ENCODE data around the gene KIF18B. TPM values are rescaled to one million over a fixed set of nuclear protein-coding genes. Genes with fewer than 3 reads are reported as not detected.
A peak's percentile ranks its signal among the peaks of the same experiment; 100 is the strongest.

Gene KIF18B
- total RNA-seq, 1 donor: 0.72 TPM

DNA sequence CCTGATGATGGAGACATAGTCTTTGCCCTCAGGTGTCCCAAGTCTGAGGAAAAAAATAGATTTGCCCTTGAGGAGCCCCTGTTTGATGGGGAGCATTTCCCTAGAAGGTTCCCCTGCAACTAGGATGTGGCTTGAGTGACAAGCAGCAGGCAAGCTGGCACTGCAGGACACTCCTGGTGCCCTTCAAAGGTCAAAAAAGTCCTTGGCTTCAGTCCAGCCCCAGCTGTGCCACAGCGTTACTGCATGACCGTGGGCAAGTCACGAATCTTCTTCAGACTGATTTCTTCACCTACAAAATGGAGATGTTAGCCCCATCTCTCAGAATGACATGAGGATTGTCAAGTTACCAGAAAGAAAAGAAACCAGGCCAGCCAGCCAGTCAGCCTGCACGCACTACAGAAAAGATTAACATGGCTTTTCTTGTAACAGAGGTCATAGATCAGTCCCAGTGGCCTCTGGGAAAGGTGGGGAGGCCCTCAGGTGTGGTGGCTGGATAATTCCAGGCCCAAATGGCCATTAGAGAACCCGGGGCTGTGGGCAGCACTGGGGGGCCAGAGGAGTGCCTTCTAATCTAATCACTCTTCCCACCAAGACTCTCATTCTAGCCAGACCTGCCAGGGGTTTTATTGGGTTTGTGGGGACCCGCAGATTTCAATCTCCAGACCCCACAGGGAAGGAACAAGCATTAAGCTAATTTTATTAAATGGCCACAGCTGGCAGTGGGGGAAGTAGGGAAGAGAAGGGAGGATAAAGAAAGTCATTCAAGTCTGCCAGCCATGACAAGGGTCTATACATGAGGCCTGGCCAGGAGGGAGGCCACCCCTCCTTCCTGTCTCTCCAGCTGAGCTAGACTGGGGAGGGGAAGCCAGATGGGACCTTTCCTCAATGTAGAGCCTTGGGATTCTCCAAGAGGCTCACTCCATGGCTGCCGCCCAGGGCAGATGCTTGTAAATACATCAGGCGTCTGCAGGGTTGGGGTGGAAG lies 9.7 kb upstream of the KIF18B start:
- DNase-seq (ENCODE audit: insufficient read length, low spot score, missing footprints): peak; percentile 76
- H3K36me3 ChIP-seq (ENCODE audit: insufficient read depth, low read length): no peaks in the 10 kb centered on the region
- TF ChIP-seq, protein P1, sequence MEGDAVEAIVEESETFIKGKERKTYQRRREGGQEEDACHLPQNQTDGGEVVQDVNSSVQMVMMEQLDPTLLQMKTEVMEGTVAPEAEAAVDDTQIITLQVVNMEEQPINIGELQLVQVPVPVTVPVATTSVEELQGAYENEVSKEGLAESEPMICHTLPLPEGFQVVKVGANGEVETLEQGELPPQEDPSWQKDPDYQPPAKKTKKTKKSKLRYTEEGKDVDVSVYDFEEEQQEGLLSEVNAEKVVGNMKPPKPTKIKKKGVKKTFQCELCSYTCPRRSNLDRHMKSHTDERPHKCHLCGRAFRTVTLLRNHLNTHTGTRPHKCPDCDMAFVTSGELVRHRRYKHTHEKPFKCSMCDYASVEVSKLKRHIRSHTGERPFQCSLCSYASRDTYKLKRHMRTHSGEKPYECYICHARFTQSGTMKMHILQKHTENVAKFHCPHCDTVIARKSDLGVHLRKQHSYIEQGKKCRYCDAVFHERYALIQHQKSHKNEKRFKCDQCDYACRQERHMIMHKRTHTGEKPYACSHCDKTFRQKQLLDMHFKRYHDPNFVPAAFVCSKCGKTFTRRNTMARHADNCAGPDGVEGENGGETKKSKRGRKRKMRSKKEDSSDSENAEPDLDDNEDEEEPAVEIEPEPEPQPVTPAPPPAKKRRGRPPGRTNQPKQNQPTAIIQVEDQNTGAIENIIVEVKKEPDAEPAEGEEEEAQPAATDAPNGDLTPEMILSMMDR (IDR thresholded peaks at IDR 0.05; ENCODE audit: extremely low read depth, low read depth, low read length): no peak
- no peaks in the 10 kb centered on the region for H3K4me1 ChIP-seq (ENCODE audit: insufficient read depth, low read length)
- no peak overlapping the region for H3K27ac ChIP-seq (ENCODE audit: low read depth, low read length)
- H4K20me1 ChIP-seq (ENCODE audit: insufficient read depth, low read length): no peaks in the 10 kb centered on the region
- H3K4me2 ChIP-seq (ENCODE audit: insufficient read depth, low read length): no peak overlapping the region
- H3K27me3 ChIP-seq (ENCODE audit: insufficient read depth, low read length): peaks cover 2% of the 10 kb centered on the region
- no peak overlapping the region for H2AFZ ChIP-seq (ENCODE audit: low read length)
- H3K79me2 ChIP-seq (ENCODE audit: insufficient read depth, low read length): no peaks in the 10 kb centered on the region
- H3K4me3 ChIP-seq (ENCODE audit: insufficient read depth, low read length): no peak overlapping the region
- no peaks in the 10 kb centered on the region for H3K9me3 ChIP-seq (ENCODE audit: low read depth, low read length)

DNA sequence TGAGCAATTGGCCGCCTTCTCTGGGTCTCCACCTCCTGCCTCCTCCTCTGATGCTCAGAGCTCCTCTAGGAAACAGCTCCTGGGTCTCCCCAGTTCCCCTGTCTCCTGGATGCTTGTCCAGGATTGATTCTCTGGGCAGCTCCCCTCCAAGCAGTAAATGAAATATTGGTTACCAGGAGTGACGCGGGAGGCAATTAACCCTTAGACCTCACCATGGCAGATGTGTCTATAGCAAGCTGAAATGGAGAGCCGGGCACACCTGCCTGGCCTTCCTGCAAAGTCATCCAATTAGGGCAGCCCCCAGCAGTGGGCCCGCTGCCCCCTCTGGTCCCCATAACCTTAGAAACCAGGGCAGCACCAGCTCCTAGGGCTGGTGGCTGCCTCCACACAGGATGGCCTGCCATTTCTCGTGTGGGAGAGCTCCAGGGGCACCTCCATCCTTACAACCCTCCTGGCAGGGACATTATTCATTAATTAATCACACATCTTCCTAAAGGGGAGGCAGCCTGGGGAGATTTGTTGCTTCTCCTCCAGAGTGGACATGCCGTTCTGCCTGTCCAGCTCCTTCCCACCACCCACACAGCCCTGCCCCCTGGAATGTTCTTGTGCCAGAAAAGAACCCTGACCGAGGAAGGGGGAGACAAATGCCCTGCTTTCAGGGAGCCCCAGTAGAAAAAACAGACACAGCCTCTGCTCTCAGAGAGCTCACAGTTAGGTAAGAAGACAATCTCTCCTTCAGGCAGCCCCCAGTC lies 8.3 kb upstream of the KIF18B start:
- Histone ChIP-seq H3K36me3 (ENCODE audit: insufficient read depth, low read length) (no peaks in the 10 kb centered on the region), H3K4me3 (ENCODE audit: insufficient read depth, low read length) (no peak overlapping the region), H3K9me3 (ENCODE audit: low read depth, low read length) (no peaks in the 10 kb centered on the region), H4K20me1 (ENCODE audit: insufficient read depth, low read length) (no peaks in the 10 kb centered on the region), H2AFZ (ENCODE audit: low read length) (no peak overlapping the region), H3K27me3 (ENCODE audit: insufficient read depth, low read length) (peaks cover 2% of the 10 kb centered on the region), H3K79me2 (ENCODE audit: insufficient read depth, low read length) (no peaks in the 10 kb centered on the region), H3K4me1 (ENCODE audit: insufficient read depth, low read length) (no peaks in the 10 kb centered on the region), H3K4me2 (ENCODE audit: insufficient read depth, low read length) (no peak overlapping the region), H3K27ac (ENCODE audit: low read depth, low read length) (no peak overlapping the region)
- peak; percentile 35 for DNase-seq (ENCODE audit: insufficient read length, low spot score, missing footprints)
- TF ChIP-seq, protein P1 (IDR thresholded peaks at IDR 0.05; ENCODE audit: extremely low read depth, low read depth, low read length): no peak

DNA sequence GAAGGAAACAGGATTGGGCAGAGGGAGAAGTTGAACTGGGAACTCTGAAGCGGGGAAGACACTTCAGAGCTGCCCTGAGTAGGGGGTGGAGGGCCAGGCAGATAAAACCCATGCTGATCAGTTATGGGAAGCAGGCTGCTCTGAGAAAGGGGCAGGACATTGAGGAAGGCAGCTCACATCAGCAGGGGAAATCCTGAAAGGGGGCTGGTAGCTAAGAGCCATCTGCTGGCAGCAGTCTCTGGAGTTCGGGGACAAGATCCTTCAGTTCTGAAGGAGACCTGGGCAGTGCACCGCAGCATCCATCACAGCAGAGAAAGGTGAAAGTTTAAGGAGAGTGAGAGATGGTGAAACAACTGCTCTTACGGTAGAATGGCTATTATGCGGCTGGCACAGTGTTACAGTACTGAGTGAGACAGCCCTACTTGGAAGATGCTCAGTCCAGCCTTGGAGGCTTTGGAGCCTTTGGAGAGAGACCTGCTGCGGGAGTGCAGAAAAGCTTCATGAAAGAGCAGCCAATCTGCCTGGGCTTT lies 5.4 kb upstream of the KIF18B start:
- peak; percentile 45 for DNase-seq (ENCODE audit: insufficient read length, low spot score, missing footprints)

More for the DNA sequence above, 5.4 kb upstream of the KIF18B start:
- Histone ChIP-seq H3K9me3 (ENCODE audit: low read depth, low read length) (no peaks in the 10 kb centered on the region), H3K4me3 (ENCODE audit: insufficient read depth, low read length) (no peak overlapping the region), H3K36me3 (ENCODE audit: insufficient read depth, low read length) (no peaks in the 10 kb centered on the region), H3K4me1 (ENCODE audit: insufficient read depth, low read length) (no peaks in the 10 kb centered on the region), H3K79me2 (ENCODE audit: insufficient read depth, low read length) (no peaks in the 10 kb centered on the region), H3K4me2 (ENCODE audit: insufficient read depth, low read length) (no peak overlapping the region), H2AFZ (ENCODE audit: low read length) (no peak overlapping the region), H3K27ac (ENCODE audit: low read depth, low read length) (no peak overlapping the region), H4K20me1 (ENCODE audit: insufficient read depth, low read length) (no peaks in the 10 kb centered on the region), H3K27me3 (ENCODE audit: insufficient read depth, low read length) (no peaks in the 10 kb centered on the region)
- TF ChIP-seq, protein P1 (IDR thresholded peaks at IDR 0.05; ENCODE audit: extremely low read depth, low read depth, low read length): no peak

Measured in osteoblast (primary cell).